ENCODE results near the gene TYR. TPM values are rescaled to one million over a fixed set of nuclear protein-coding genes. Genes with fewer than 3 reads are reported as not detected.
A peak's percentile ranks its signal among the peaks of the same experiment; 100 is the strongest.
"Not testable (repeated sequence)": the region's sequence is repeated elsewhere in the genome, so short reads cannot be mapped to it uniquely, and the experiment has no call there.

TYR gene
- total RNA-seq, 6 experiments from 2014 or later = not detected

DNA sequence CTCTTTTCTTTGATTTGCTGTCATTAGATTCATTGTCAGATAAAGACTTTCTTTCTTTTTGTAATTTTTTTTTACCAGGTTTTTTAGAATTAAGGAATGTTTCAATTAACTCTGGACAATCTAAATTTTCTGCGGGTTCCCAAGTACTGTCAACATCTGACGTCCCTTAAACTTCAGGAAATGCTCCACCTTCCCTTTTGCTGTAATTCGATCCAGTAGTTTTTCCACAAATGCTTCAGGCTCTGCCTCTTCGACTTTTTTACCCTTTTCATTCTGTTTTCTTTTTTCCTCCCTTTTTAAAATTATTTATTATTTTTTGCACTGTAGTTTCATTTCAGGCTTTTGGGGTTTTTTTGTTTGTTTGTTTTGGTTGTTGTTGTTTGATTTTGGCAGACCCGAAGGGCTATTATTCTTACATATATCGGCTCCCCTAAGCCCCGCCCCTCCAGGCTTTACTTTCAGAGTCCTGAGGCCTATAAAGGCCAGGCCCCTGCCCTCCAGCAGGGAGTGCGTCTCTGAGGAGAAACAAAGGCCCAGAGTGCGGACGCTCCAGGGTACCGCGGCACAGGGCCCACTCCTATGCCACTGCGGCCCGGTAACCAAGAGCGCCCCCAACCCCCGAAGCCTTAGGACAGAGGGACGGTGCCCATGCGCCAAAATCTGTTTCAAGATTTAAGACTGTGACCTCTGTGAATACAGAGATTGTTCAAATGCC lies 116.4 kb downstream of the TYR start:
- TF ChIP-seq, protein P1, sequence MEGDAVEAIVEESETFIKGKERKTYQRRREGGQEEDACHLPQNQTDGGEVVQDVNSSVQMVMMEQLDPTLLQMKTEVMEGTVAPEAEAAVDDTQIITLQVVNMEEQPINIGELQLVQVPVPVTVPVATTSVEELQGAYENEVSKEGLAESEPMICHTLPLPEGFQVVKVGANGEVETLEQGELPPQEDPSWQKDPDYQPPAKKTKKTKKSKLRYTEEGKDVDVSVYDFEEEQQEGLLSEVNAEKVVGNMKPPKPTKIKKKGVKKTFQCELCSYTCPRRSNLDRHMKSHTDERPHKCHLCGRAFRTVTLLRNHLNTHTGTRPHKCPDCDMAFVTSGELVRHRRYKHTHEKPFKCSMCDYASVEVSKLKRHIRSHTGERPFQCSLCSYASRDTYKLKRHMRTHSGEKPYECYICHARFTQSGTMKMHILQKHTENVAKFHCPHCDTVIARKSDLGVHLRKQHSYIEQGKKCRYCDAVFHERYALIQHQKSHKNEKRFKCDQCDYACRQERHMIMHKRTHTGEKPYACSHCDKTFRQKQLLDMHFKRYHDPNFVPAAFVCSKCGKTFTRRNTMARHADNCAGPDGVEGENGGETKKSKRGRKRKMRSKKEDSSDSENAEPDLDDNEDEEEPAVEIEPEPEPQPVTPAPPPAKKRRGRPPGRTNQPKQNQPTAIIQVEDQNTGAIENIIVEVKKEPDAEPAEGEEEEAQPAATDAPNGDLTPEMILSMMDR (IDR thresholded peaks at IDR 0.05) = no peak
- peak; percentile 3 for DNase-seq
- Mint-ChIP-seq H3K4me1 (ENCODE audit: low read depth) (peaks cover 10% of the 10 kb centered on the region), H3K4me3 (peak overlapping the region; percentile 82), H3K27me3 (ENCODE audit: insufficient read depth) (no peaks in the 10 kb centered on the region), H3K27ac (no peak overlapping the region), H3K36me3 (ENCODE audit: low read depth) (no peaks in the 10 kb centered on the region), H3K9me3 (no peaks in the 10 kb centered on the region)

DNA sequence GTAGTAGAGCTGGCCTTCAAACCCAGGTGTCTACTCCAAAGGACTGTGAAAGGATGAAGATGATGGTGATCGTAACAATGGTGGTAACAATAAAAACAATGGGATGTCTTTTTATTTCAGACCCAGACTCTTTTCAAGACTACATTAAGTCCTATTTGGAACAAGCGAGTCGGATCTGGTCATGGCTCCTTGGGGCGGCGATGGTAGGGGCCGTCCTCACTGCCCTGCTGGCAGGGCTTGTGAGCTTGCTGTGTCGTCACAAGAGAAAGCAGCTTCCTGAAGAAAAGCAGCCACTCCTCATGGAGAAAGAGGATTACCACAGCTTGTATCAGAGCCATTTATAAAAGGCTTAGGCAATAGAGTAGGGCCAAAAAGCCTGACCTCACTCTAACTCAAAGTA lies 117.3 kb downstream of the TYR start:
- H3K4me1 Mint-ChIP-seq (ENCODE audit: low read depth) = peaks cover 10% of the 10 kb centered on the region
- not testable (repeated sequence) for H3K27ac Mint-ChIP-seq; H3K36me3 Mint-ChIP-seq (ENCODE audit: low read depth); H3K9me3 Mint-ChIP-seq; H3K27me3 Mint-ChIP-seq (ENCODE audit: insufficient read depth); H3K4me3 Mint-ChIP-seq; DNase-seq

DNA sequence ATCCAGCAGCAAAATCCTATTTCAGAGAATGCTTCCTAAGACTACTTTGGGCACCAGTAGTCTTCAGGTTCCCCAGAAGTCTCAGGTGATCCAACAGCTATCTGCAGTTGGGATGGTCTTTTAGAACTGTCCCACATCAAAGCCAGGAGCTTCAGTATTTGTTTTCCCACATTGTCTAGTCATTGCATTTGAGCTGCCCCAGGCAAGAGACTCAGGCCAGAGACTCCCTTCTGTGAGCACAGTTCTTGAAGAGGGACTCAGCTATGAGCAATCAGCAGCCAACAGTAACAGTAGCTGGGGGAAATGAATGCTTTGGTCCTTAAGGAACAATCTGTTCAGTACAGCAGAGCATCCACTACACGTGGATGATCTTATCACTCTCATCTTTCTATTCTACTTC lies 125.4 kb downstream of the TYR start:
- not testable (repeated sequence) for H3K27me3 Mint-ChIP-seq (ENCODE audit: insufficient read depth); H3K9me3 Mint-ChIP-seq; H3K27ac Mint-ChIP-seq; H3K4me3 Mint-ChIP-seq; H3K36me3 Mint-ChIP-seq (ENCODE audit: low read depth)
- peak; percentile 23 for DNase-seq
- peaks cover 13% of the 10 kb centered on the region for H3K4me1 Mint-ChIP-seq (ENCODE audit: low read depth)

DNA sequence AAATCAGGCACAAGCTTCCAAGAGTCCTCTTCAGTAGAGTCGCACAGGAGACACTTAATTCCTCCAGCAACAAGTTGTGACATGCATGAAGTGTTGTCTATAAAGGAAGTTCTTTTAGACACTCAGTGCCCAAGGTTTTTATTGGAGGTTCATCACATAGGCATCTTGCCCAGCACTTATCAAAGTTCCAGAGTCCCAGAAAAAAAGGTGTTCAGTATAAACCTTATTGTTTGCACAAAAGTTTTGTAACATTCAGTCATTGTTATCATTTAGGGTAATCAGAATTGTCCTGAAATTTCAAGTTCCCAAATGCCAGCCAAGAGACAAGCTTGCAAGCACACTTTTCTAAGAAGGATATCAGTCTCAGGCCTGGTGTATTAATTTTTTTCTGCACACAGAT lies 130.6 kb downstream of the TYR start:
- not testable (repeated sequence) for H3K4me3 Mint-ChIP-seq; H3K27me3 Mint-ChIP-seq (ENCODE audit: insufficient read depth); H3K9me3 Mint-ChIP-seq; DNase-seq; H3K36me3 Mint-ChIP-seq (ENCODE audit: low read depth); H3K27ac Mint-ChIP-seq
- peaks cover 14% of the 10 kb centered on the region for H3K4me1 Mint-ChIP-seq (ENCODE audit: low read depth)

DNA sequence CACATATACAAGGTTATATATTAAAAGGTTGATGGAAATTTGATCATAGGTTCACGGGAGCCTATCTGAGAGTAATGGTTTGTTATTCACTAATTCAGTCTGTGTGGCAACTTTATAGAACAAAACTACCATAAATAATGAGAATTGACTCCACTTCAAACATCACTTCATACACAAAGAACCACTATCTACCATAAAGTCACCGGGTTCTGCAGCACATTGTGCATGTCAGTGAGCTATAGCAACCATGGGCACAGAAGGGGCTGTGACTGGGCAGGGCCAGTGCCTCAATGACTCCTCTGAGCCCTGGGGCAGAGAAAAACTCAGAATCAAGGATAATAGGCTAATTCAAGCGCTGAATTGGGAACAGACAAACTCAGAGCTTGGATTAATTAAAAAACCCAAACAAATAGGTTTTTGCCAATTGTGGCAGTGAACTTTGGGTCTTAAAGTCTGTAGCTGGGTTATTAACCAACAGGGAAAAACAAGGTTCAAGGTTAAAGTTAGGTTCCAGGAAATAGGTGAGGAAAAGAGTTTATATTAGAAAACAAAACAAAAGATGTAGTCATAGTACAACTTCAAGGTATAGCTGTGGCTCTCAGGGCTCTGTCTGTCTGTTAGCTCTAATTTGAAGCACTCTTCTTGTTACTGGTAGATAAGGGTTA lies 131.8 kb downstream of the TYR start:
- H3K4me1 Mint-ChIP-seq (ENCODE audit: low read depth); H3K27ac Mint-ChIP-seq; H3K27me3 Mint-ChIP-seq (ENCODE audit: insufficient read depth); DNase-seq; H3K9me3 Mint-ChIP-seq; H3K36me3 Mint-ChIP-seq (ENCODE audit: low read depth); H3K4me3 Mint-ChIP-seq: not testable (repeated sequence)

DNA sequence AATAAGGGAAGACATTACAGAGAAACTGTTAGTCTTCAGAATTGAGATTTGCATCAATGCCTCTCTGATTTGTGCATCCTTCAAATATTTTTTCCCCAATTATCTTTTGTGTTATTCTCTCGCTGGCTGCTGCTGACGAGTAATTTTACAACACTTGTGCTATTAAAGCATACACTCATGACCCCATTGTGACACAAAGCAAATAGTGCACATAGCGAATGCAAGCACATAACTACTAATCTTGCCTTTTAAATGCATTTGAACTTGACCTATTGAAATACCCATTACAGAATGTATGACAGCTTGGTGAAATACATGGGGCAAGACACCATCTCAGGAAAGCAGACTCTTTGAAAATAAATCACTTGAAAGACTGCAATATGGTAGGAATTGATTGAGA lies 132.9 kb downstream of the TYR start:
- not testable (repeated sequence) for H3K4me3 Mint-ChIP-seq; H3K27ac Mint-ChIP-seq; DNase-seq; H3K4me1 Mint-ChIP-seq (ENCODE audit: low read depth); H3K36me3 Mint-ChIP-seq (ENCODE audit: low read depth); H3K27me3 Mint-ChIP-seq (ENCODE audit: insufficient read depth); H3K9me3 Mint-ChIP-seq

DNA sequence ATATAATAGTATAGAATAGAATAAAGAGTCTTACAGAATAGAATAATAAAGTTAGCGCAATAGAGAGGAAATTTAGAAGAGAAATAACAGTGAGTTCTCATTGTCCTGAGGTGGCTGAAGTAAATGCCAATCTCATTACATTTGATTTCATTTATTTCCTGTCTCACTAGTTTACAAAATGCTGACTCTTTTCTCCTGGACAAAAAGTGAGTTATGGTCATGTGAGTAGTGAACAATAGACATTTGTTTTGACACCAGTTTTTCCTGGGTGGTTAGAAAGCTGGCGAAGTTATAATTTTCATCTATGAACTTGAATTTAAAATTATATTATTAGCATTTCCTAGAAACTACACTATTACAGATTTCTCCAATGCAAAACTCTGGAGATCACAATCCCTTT lies 143.7 kb downstream of the TYR start:
- no peak for DNase-seq
- Mint-ChIP-seq H3K27ac (no peak overlapping the region), H3K9me3 (no peaks in the 10 kb centered on the region), H3K4me1 (ENCODE audit: low read depth) (no peaks in the 10 kb centered on the region), H3K27me3 (ENCODE audit: insufficient read depth) (peaks cover 2% of the 10 kb centered on the region; the same call in 1 of the 2 replicates), H3K36me3 (ENCODE audit: low read depth) (peaks cover 11% of the 10 kb centered on the region), H3K4me3 (no peak overlapping the region)
- TF ChIP-seq, protein P1 (IDR thresholded peaks at IDR 0.05) = no peak

DNA sequence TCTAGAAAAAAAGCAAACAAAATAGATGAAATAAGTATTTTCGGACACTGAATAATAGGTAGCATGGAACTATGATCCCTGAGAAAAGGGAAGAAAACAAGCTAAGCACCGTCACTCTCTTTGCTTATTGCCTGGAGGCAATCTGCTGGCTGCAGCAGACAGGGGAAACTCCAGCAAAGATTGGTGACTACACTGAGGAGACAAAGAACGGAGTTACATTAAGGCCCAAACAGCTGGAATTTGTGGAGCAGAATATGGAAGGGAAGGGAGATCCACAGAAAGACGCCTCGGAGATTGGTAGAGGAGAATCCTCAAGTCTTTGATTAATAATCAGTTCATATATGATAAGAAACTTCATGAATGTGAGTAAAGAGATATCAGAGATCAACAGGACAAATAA lies 150.2 kb downstream of the TYR start:
- TF ChIP-seq, protein P1 (IDR thresholded peaks at IDR 0.05) = no peak
- peaks cover 2% of the 10 kb centered on the region; the same call in 1 of the 2 replicates for H3K27me3 Mint-ChIP-seq (ENCODE audit: insufficient read depth)
- no peak overlapping the region for H3K27ac Mint-ChIP-seq
- no peaks in the 10 kb centered on the region for H3K36me3 Mint-ChIP-seq (ENCODE audit: low read depth)
- DNase-seq = no peak
- H3K9me3 Mint-ChIP-seq = no peaks in the 10 kb centered on the region
- 0 out of 2 replicates have a peak overlapping the region, but pooled peaks have one; percentile 38 for H3K4me3 Mint-ChIP-seq
- peaks cover 15% of the 10 kb centered on the region for H3K4me1 Mint-ChIP-seq (ENCODE audit: low read depth)

DNA sequence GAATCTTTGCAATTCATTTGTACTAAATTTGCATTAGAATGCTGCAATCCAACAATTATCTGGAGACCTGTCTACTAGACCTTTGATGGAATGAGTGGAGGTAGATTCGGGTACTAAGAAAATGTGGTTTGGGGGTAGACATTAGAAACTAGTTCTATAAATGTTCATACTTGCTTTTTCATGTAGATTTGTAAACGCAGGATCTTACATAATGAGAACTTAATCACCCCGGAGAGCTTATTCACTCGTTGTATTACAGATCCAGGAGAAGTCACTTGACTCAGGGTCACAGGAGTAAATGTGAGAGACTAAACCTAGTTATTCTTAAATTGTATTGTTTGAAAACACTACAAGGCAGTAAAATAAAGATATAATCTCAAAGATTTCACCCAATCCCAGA lies 154.3 kb downstream of the TYR start:
- DNase-seq; H3K36me3 Mint-ChIP-seq (ENCODE audit: low read depth); H3K27ac Mint-ChIP-seq; H3K9me3 Mint-ChIP-seq; H3K27me3 Mint-ChIP-seq (ENCODE audit: insufficient read depth); H3K4me3 Mint-ChIP-seq: not testable (repeated sequence)
- peaks cover 24% of the 10 kb centered on the region for H3K4me1 Mint-ChIP-seq (ENCODE audit: low read depth)
